ENCODE measurements around the gene HS3ST3A1.

HS3ST3A1 gene

GRCh38 chr17:13475574-13476223 lies 126.0 kb downstream of the HS3ST3A1 start:
- no peaks in the 10 kb centered on the region for H3K27me3 ChIP-seq (ENCODE audit: insufficient read depth, low read length)
- no peak overlapping the region for H3K4me3 ChIP-seq (ENCODE audit: low read depth, low read length)
- H3K4me1 ChIP-seq (ENCODE audit: control insufficient read depth, insufficient read depth, low read length, unreplicated experiment): peaks cover 13% of the 10 kb centered on the region
- no peak overlapping the region for H3K27ac ChIP-seq (ENCODE audit: low read depth, low read length)
- no peaks in the 10 kb centered on the region for H3K36me3 ChIP-seq (ENCODE audit: insufficient read depth, low read length)
- H2AFZ ChIP-seq (ENCODE audit: low read length, unreplicated experiment): no peak overlapping the region
- H3K79me2 ChIP-seq (ENCODE audit: control insufficient read depth, insufficient read depth, low read length, unreplicated experiment): no peaks in the 10 kb centered on the region

GRCh38 chr17:13474073-13474800 lies 127.5 kb downstream of the HS3ST3A1 start:
- Histone ChIP-seq H3K36me3 (ENCODE audit: insufficient read depth, low read length) (no peaks in the 10 kb centered on the region), H3K4me3 (ENCODE audit: low read depth, low read length) (no peak overlapping the region), H3K79me2 (ENCODE audit: control insufficient read depth, insufficient read depth, low read length, unreplicated experiment) (no peaks in the 10 kb centered on the region), H3K4me1 (ENCODE audit: control insufficient read depth, insufficient read depth, low read length, unreplicated experiment) (peaks cover 13% of the 10 kb centered on the region), H2AFZ (ENCODE audit: low read length, unreplicated experiment) (no peak overlapping the region), H3K27me3 (ENCODE audit: insufficient read depth, low read length) (no peaks in the 10 kb centered on the region), H3K27ac (ENCODE audit: low read depth, low read length) (no peak overlapping the region)

GRCh38 chr17:13465678-13466077 lies 136.1 kb downstream of the HS3ST3A1 start:
- no peaks in the 10 kb centered on the region for H3K79me2 ChIP-seq (ENCODE audit: control insufficient read depth, insufficient read depth, low read length, unreplicated experiment)
- no peak overlapping the region for H3K4me3 ChIP-seq (ENCODE audit: low read depth, low read length)
- no peaks in the 10 kb centered on the region for H3K27me3 ChIP-seq (ENCODE audit: insufficient read depth, low read length)
- H3K4me1 ChIP-seq (ENCODE audit: control insufficient read depth, insufficient read depth, low read length, unreplicated experiment): no peaks in the 10 kb centered on the region
- no peak overlapping the region for H2AFZ ChIP-seq (ENCODE audit: low read length, unreplicated experiment)
- no peaks in the 10 kb centered on the region for H3K36me3 ChIP-seq (ENCODE audit: insufficient read depth, low read length)
- H3K27ac ChIP-seq (ENCODE audit: low read depth, low read length): no peak overlapping the region

- Histone ChIP-seq H3K27ac (ENCODE audit: low read depth, low read length) (no peak overlapping the region), H3K79me2 (ENCODE audit: control insufficient read depth, insufficient read depth, low read length, unreplicated experiment) (no peaks in the 10 kb centered on the region), H3K4me3 (ENCODE audit: low read depth, low read length) (no peak overlapping the region), H2AFZ (ENCODE audit: low read length, unreplicated experiment) (no peak overlapping the region), H3K27me3 (ENCODE audit: insufficient read depth, low read length) (peaks cover 10% of the 10 kb centered on the region; the same call in 1 of the 2 replicates), H3K36me3 (ENCODE audit: insufficient read depth, low read length) (no peaks in the 10 kb centered on the region), H3K4me1 (ENCODE audit: control insufficient read depth, insufficient read depth, low read length, unreplicated experiment) (no peaks in the 10 kb centered on the region)
Observed at GRCh38 chr17:13462673-13463124, 139.0 kb downstream of the HS3ST3A1 start.

GRCh38 chr17:13462146-13462545 lies 139.6 kb downstream of the HS3ST3A1 start:
- Histone ChIP-seq H2AFZ (ENCODE audit: low read length, unreplicated experiment) (no peak overlapping the region), H3K79me2 (ENCODE audit: control insufficient read depth, insufficient read depth, low read length, unreplicated experiment) (no peaks in the 10 kb centered on the region), H3K4me1 (ENCODE audit: control insufficient read depth, insufficient read depth, low read length, unreplicated experiment) (no peaks in the 10 kb centered on the region), H3K4me3 (ENCODE audit: low read depth, low read length) (no peak overlapping the region), H3K27ac (ENCODE audit: low read depth, low read length) (no peak overlapping the region), H3K27me3 (ENCODE audit: insufficient read depth, low read length) (peaks cover 10% of the 10 kb centered on the region; the same call in 1 of the 2 replicates), H3K36me3 (ENCODE audit: insufficient read depth, low read length) (no peaks in the 10 kb centered on the region)

- Histone ChIP-seq H3K36me3 (ENCODE audit: insufficient read depth, low read length) (no peaks in the 10 kb centered on the region), H3K4me1 (ENCODE audit: control insufficient read depth, insufficient read depth, low read length, unreplicated experiment) (no peaks in the 10 kb centered on the region), H3K27ac (ENCODE audit: low read depth, low read length) (no peak overlapping the region), H3K79me2 (ENCODE audit: control insufficient read depth, insufficient read depth, low read length, unreplicated experiment) (no peaks in the 10 kb centered on the region), H2AFZ (ENCODE audit: low read length, unreplicated experiment) (no peak overlapping the region), H3K27me3 (ENCODE audit: insufficient read depth, low read length) (peaks cover 10% of the 10 kb centered on the region; the same call in 1 of the 2 replicates), H3K4me3 (ENCODE audit: low read depth, low read length) (no peak overlapping the region)
Observed at GRCh38 chr17:13460261-13461000, 141.3 kb downstream of the HS3ST3A1 start.

- Histone ChIP-seq H3K4me1 (ENCODE audit: control insufficient read depth, insufficient read depth, low read length, unreplicated experiment) (no peaks in the 10 kb centered on the region), H3K36me3 (ENCODE audit: insufficient read depth, low read length) (no peaks in the 10 kb centered on the region), H2AFZ (ENCODE audit: low read length, unreplicated experiment) (no peak overlapping the region), H3K79me2 (ENCODE audit: control insufficient read depth, insufficient read depth, low read length, unreplicated experiment) (no peaks in the 10 kb centered on the region), H3K27ac (ENCODE audit: low read depth, low read length) (no peak overlapping the region), H3K4me3 (ENCODE audit: low read depth, low read length) (no peak overlapping the region), H3K27me3 (ENCODE audit: insufficient read depth, low read length) (peaks cover 10% of the 10 kb centered on the region; the same call in 1 of the 2 replicates)
Observed at GRCh38 chr17:13457783-13458182, 143.9 kb downstream of the HS3ST3A1 start.

All from ACC112 (cell line).